Liver (tissue), 3 donors: ENCODE results near the gene THADA.

Source experiments
- ATF3 ChIP-seq: IDR thresholded peaks from 2 replicates; pipeline ENCODE4 v1.6.1; 2016; ENCODE audit warnings: antibody characterized with exemption
- CTCF ChIP-seq: fragments of 150-350 bp; IDR thresholded peaks from 2 replicates; pipeline ENCODE4 v1.5.1; 2017; ENCODE audit warnings: improper control_type of control experiment, low read depth, low read length; ENCODE audit not compliant: missing input control
- EGR1 ChIP-seq, 2 donors: IDR thresholded peaks; 2 replicates each; pipeline ENCODE4 v1.6.1; 2016 to 2018; ENCODE audit warnings: antibody characterized with exemption in 2 of 2, low read depth in 2 of 2
- JUND ChIP-seq, 2 donors: IDR thresholded peaks; 2 replicates each; pipeline ENCODE4 v1.6.1; 2016; ENCODE audit warnings: antibody characterized with exemption in 2 of 2
- RAD21 ChIP-seq, 2 donors: IDR thresholded peaks; 2 replicates each; pipeline ENCODE4 v1.6.1; 2016; ENCODE audit warnings: antibody characterized with exemption in 2 of 2, mild to moderate bottlenecking in 2 of 2
- REST ChIP-seq: IDR thresholded peaks from 2 replicates; pipeline ENCODE4 v1.6.1; 2016; ENCODE audit warnings: antibody characterized with exemption, mild to moderate bottlenecking
- RXRA ChIP-seq, 2 donors: IDR thresholded peaks; 2 replicates each; pipeline ENCODE4 v1.6.1; 2017 to 2018; ENCODE audit warnings: antibody characterized with exemption in 2 of 2, mild to moderate bottlenecking in 1 of 2
- SP1 ChIP-seq: IDR thresholded peaks from 2 replicates; pipeline ENCODE4 v1.6.1; 2018; ENCODE audit warnings: antibody characterized with exemption, mild to moderate bottlenecking
- TAF1 ChIP-seq: conservative IDR thresholded peaks from 2 replicates; pipeline ENCODE4 v1.6.1; 2016; ENCODE audit warnings: antibody characterized with exemption, mild to moderate bottlenecking
- donor health status: healthy.
- donor health status: healthy.

GRCh38 chr2:43391878-43392215, 204.0 kb downstream of the THADA start:
- TF ChIP-seq CTCF: no peak
- TF ChIP-seq REST: no peak
- TF ChIP-seq JUND (IDR thresholded peaks at IDR 0.05): peak in 1 of 2 donors; percentile 34
- no peak for TF ChIP-seq ATF3
- TF ChIP-seq SP1: no peak
- no peak for TF ChIP-seq TAF1
- TF ChIP-seq RAD21 (IDR thresholded peaks at IDR 0.05): no peak
- TF ChIP-seq RXRA (IDR thresholded peaks at IDR 0.05): no peak
- TF ChIP-seq EGR1 (IDR thresholded peaks at IDR 0.05; ENCODE audit: low read depth in 2 of 2): no peak
